OCI-LY3 (cell line): ENCODE results near the gene TRMT61A.

Experiments
- H2AFZ ChIP-seq: fragments of 200-600, 300-600 bp; shearing (Covaris generic); 2 replicates; pipeline ENCODE4 v1.6.0; 2014; ENCODE audit warnings: antibody characterized with exemption, low read depth, low read length
- H3K27ac ChIP-seq: fragments of 200-600, 300-600 bp; sonication (generic); 2 replicates; pipeline ENCODE4 v1.5.1; 2014; ENCODE audit warnings: mild to moderate bottlenecking, low read length, moderate library complexity, mixed read lengths
- H3K27me3 ChIP-seq: fragments of 200-600, 300-600 bp; sonication (generic); 2 replicates; pipeline ENCODE4 v1.6.1; 2014; ENCODE audit warnings: low read depth, low read length, mixed read lengths
- H3K36me3 ChIP-seq: fragments of 200-600, 300-600 bp; sonication (generic); replicated peaks from 2 replicates; pipeline ENCODE3; 2014; ENCODE audit warnings: low read depth, low read length, mixed read lengths
- H3K4me1 ChIP-seq: fragments of 300-600, 200-600 bp; sonication (generic); 2 replicates; pipeline ENCODE4 v1.6.1; 2014; ENCODE audit warnings: low read length, mixed read lengths
- H3K4me2 ChIP-seq: fragments of 200-600, 300-600 bp; sonication (generic); 2 replicates; pipeline ENCODE4 v1.6.1; 2014; ENCODE audit warnings: low read length, mixed read lengths
- H3K4me3 ChIP-seq: fragments of 300-600, 200-600 bp; sonication (generic); 2 replicates; pipeline ENCODE4 v1.5.1; 2014; ENCODE audit warnings: antibody characterized with exemption, mild to moderate bottlenecking, low read length, moderate library complexity
- H3K79me2 ChIP-seq: fragments of 300-600, 200-600 bp; shearing (Covaris generic); 2 replicates; pipeline ENCODE4 v1.6.1; 2014; ENCODE audit warnings: mild to moderate bottlenecking, low read length, mixed read lengths
- H3K9ac ChIP-seq: fragments of 300-600, 200-600 bp; shearing (Covaris generic); 2 replicates; pipeline ENCODE4 v1.6.0; 2014; ENCODE audit warnings: mild to moderate bottlenecking, low read length, moderate library complexity
- H3K9me3 ChIP-seq: fragments of 200-600, 300-600 bp; shearing (Covaris generic); 2 replicates; pipeline ENCODE4 v1.6.1; 2014; ENCODE audit warnings: low read length, mixed read lengths; ENCODE audit not compliant: insufficient read depth
- H4K20me1 ChIP-seq: fragments of 200-600, 300-600 bp; sonication (generic); 2 replicates; pipeline ENCODE4 v1.6.1; 2016; ENCODE audit warnings: low read length, mixed read lengths; ENCODE audit not compliant: insufficient read depth
- EZH2phosphoT487 ChIP-seq: fragments of 200-600 bp; shearing (Covaris generic); IDR thresholded peaks from 2 replicates; pipeline ENCODE4 v1.6.1; 2018; ENCODE audit warnings: antibody characterized with exemption, mixed run types, low read depth
- TF ChIP-seq, protein P1 (sequence below): fragments of 200-600, 300-600 bp; sonication (generic); IDR thresholded peaks from 2 replicates; pipeline ENCODE4 v1.5.1; 2014; ENCODE audit warnings: antibody characterized with exemption, low read length, low read depth

The TRMT61A gene

DNA sequence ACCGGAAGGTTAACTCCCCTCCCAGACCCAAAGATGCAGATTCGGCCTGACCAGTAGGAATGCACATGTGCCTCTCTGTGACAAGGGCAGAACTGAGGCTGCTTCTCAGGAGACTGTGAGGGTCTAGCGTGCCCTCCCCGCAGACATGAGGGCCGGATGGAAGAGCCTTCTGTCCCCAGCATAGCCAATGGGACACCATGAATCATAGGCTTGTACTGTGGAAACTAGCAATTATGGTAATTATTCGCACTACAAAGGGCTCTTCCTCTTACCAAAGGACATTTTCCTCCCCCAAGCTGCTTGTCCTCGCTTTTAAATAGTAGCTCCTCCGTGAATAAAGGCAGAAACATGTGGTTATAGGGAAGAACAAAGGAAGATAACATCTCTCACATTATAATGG lies 40.0 kb downstream of the TRMT61A start:
- peaks cover 48% of the 10 kb centered on the region for H3K79me2 ChIP-seq
- TF ChIP-seq EZH2phosphoT487, result no peak
- TF ChIP-seq, protein P1, sequence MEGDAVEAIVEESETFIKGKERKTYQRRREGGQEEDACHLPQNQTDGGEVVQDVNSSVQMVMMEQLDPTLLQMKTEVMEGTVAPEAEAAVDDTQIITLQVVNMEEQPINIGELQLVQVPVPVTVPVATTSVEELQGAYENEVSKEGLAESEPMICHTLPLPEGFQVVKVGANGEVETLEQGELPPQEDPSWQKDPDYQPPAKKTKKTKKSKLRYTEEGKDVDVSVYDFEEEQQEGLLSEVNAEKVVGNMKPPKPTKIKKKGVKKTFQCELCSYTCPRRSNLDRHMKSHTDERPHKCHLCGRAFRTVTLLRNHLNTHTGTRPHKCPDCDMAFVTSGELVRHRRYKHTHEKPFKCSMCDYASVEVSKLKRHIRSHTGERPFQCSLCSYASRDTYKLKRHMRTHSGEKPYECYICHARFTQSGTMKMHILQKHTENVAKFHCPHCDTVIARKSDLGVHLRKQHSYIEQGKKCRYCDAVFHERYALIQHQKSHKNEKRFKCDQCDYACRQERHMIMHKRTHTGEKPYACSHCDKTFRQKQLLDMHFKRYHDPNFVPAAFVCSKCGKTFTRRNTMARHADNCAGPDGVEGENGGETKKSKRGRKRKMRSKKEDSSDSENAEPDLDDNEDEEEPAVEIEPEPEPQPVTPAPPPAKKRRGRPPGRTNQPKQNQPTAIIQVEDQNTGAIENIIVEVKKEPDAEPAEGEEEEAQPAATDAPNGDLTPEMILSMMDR, result no peak
- no peaks in the 10 kb centered on the region for H3K27me3 ChIP-seq
- H3K4me1 ChIP-seq, result peaks cover 42% of the 10 kb centered on the region
- peaks cover 7% of the 10 kb centered on the region for H4K20me1 ChIP-seq
- no peak overlapping the region for H3K9ac ChIP-seq
- no peak overlapping the region for H3K27ac ChIP-seq
- H3K9me3 ChIP-seq, result no peaks in the 10 kb centered on the region
- peaks cover 7% of the 10 kb centered on the region for H3K36me3 ChIP-seq
- H2AFZ ChIP-seq, result no peak overlapping the region
- no peak overlapping the region for H3K4me3 ChIP-seq
- no peak overlapping the region for H3K4me2 ChIP-seq

DNA sequence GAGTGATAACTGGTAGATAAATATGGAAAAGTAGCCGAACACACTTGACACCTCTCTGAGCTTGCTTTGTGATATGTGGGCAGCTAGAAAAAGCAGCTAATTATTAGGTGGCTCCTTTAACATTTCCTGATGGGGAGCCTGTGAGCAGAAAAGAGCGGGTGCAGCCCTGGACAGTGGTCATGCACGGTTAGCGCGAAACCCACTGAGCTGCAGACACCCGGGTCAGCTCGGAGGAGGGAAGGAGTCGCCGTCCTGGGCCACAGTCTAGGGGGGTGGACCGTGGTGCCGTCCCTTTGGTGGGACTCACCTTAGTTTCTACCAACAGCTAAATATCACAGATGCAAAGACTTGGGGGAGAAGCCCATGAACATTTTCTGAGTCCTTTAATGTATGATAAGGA lies 40.4 kb downstream of the TRMT61A start:
- H3K27ac ChIP-seq, result no peak overlapping the region
- H3K27me3 ChIP-seq, result no peaks in the 10 kb centered on the region
- H3K36me3 ChIP-seq, result peaks cover 9% of the 10 kb centered on the region
- no peak for TF ChIP-seq EZH2phosphoT487
- TF ChIP-seq, protein P1, result no peak
- peaks cover 37% of the 10 kb centered on the region for H3K4me1 ChIP-seq
- no peak overlapping the region for H3K9ac ChIP-seq
- H4K20me1 ChIP-seq, result peaks cover 7% of the 10 kb centered on the region
- no peak overlapping the region for H3K4me3 ChIP-seq
- H2AFZ ChIP-seq, result no peak overlapping the region
- H3K79me2 ChIP-seq, result peaks cover 44% of the 10 kb centered on the region
- no peak overlapping the region for H3K4me2 ChIP-seq
- no peaks in the 10 kb centered on the region for H3K9me3 ChIP-seq

DNA sequence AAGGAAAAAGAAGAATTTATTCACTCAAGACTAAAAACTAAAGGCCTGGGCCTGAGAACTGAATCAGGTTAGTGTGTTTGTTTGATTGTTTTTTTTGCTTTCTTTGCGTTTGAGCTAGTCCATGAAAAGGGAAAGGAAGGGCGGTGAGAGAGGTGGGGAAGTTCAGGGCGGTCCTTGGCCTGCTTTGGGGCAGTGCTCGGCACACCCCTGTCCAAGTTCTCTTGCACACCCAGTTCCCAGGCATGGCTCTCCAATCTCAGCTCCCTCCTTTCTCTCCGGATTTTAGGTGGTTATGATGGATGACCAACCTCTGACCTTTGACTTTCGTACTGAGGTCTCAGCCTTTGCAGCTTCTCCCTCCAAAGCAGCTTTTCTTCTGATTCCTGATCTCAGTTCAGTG lies 45.1 kb downstream of the TRMT61A start:
- no peak overlapping the region for H3K4me3 ChIP-seq
- peaks cover 13% of the 10 kb centered on the region for H3K4me1 ChIP-seq
- no peak overlapping the region for H3K9ac ChIP-seq
- H4K20me1 ChIP-seq, result peaks cover 3% of the 10 kb centered on the region
- H3K4me2 ChIP-seq, result no peak overlapping the region
- peaks cover 15% of the 10 kb centered on the region for H3K36me3 ChIP-seq
- H3K9me3 ChIP-seq, result no peaks in the 10 kb centered on the region
- peaks cover 5% of the 10 kb centered on the region; the same call in 1 of the 2 replicates for H3K79me2 ChIP-seq
- no peak for TF ChIP-seq EZH2phosphoT487
- TF ChIP-seq, protein P1, result no peak
- H3K27me3 ChIP-seq, result no peaks in the 10 kb centered on the region
- no peak overlapping the region for H2AFZ ChIP-seq
- H3K27ac ChIP-seq, result no peak overlapping the region

DNA sequence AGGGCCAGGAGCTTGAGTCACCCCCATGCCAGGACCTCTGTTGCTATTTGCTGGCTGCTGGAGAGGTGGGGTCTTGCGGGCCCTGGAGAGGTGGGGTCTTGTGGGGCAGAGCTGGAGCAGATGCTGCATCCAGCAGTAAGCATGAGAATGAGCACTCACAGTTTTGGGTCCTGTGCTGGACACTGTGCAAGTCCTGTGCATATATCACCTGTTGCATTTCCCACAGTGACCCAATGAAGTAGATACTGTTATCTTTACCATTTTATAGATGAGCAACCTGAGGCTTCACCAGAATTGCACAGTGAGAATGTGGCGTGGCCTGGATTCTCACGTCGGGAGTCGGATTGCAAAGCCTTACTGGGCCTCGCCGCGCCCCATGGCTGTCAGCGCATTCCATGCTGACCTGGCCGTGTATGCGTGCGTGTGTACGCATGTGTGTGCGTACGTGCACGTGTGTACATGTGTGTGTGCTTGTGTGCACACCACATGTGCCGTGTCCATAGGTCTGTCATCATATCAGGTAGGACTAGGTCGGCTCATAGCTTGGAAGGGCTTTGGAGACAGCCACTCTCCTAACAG lies 45.8 kb downstream of the TRMT61A start:
- no peaks in the 10 kb centered on the region for H3K79me2 ChIP-seq
- TF ChIP-seq, protein P1, result no peak
- no peak for TF ChIP-seq EZH2phosphoT487
- peaks cover 13% of the 10 kb centered on the region for H3K4me1 ChIP-seq
- H3K9me3 ChIP-seq, result no peaks in the 10 kb centered on the region
- H3K36me3 ChIP-seq, result peaks cover 15% of the 10 kb centered on the region
- no peak overlapping the region for H3K27ac ChIP-seq
- no peak overlapping the region for H3K9ac ChIP-seq
- H3K4me2 ChIP-seq, result no peak overlapping the region
- H3K27me3 ChIP-seq, result no peaks in the 10 kb centered on the region
- H3K4me3 ChIP-seq, result no peak overlapping the region
- H4K20me1 ChIP-seq, result no peaks in the 10 kb centered on the region
- H2AFZ ChIP-seq, result no peak overlapping the region
